K562 (cell line): ENCODE measurements around the gene TXK. TPM values are rescaled to one million over a fixed set of nuclear protein-coding genes. Genes with fewer than 3 reads are reported as not detected.

Experiments used
- ATF1 ChIP-seq, 2 experiments: fragments of 450-650 bp in 1 of 2; IDR thresholded peaks; 2 replicates each; pipeline ENCODE4 v1.6.1; 2016; ENCODE audit warnings: missing compliant biosample characterization in 1 of 2, missing genetic modification characterization in 1 of 2
- CAMTA2 ChIP-seq: fragments of 250-450 bp; sonication (Bioruptor Pico); conservative IDR thresholded peaks from 2 replicates; pipeline ENCODE4 v1.5.1; 2022
- CEBPG ChIP-seq, 3 experiments: fragments of 200-800 bp in 1 of 3; sonication (Bioruptor generic) in 1 of 3; sonication (generic) in 1 of 3; formaldehyde crosslinking in 1 of 3; IDR thresholded peaks in 2 of 3; conservative IDR thresholded peaks in 1 of 3; 2 replicates each; pipeline versions ENCODE4 v1.6.1 to v1.8.0; 2016 to 2022; ENCODE audit warnings: missing compliant biosample characterization in 2 of 3, missing genetic modification characterization in 2 of 3, mild to moderate bottlenecking in 1 of 3, missing genetic modification reagents in 1 of 3
- CHD1 ChIP-seq: fragments of 200-600 bp; sonication (generic); IDR thresholded peaks from one replicate; pipeline ENCODE4 v1.6.1; 2012; ENCODE audit warnings: mild to moderate bottlenecking, moderate library complexity, low read length, inconsistent platforms
- RAD51 ChIP-seq: fragments of 450-650 bp; IDR thresholded peaks from 2 replicates; pipeline ENCODE4 v1.7.1; 2016; ENCODE audit warnings: low read depth, mild to moderate bottlenecking, borderline replicate concordance
- RUNX1 ChIP-seq: sonication (generic); IDR thresholded peaks from 2 replicates; pipeline ENCODE4 v1.6.1; 2016; ENCODE audit warnings: antibody characterized with exemption, low read depth
- SOX6 ChIP-seq: fragments of 450-650 bp; IDR thresholded peaks from 2 replicates; pipeline ENCODE4 v1.6.1; 2014; ENCODE audit warnings: mild to moderate bottlenecking
- SP1 ChIP-seq: sonication (generic); formaldehyde crosslinking; IDR thresholded peaks from 2 replicates; pipeline ENCODE4 v1.8.1; 2022; ENCODE audit warnings: mild to moderate bottlenecking, missing genetic modification reagents
- ZFP36 ChIP-seq: fragments of 150-350 bp; IDR thresholded peaks from 2 replicates; pipeline ENCODE4 v1.6.1; 2018; ENCODE audit warnings: low read length, low read depth; ENCODE audit not compliant: partially characterized antibody
- ZNF146 ChIP-seq: IDR thresholded peaks from one replicate; pipeline ENCODE4 v1.6.1; 2018; ENCODE audit warnings: missing compliant biosample characterization; ENCODE audit not compliant: unreplicated experiment
- ZNF408 ChIP-seq: fragments of 250-450 bp; sonication (Bioruptor Pico); IDR thresholded peaks from 2 replicates; pipeline ENCODE4 v1.4.0; 2020; ENCODE audit warnings: low read depth, mild to moderate bottlenecking, moderate library complexity
- ZNF583 ChIP-seq: fragments of 250-450 bp; sonication (Bioruptor Pico); IDR thresholded peaks from 2 replicates; pipeline ENCODE4 v1.4.0; 2020
- ZNF707 ChIP-seq: fragments of 250-450 bp; sonication (Bioruptor Pico); conservative IDR thresholded peaks from 2 replicates; pipeline ENCODE4 v1.8.0; 2022; ENCODE audit warnings: inconsistent platforms, mild to moderate bottlenecking, moderate library complexity
- polyA plus RNA-seq, 8 experiments: library from polyadenylated mRNA; depleted of rRNA in 4 of 8; stranded (reverse) in 5 of 8; unstranded in 3 of 8; fragments of >200 nt; fragmentation: Nextera tagmentation in 2 of 8; fragmentation: Illumina TruSeq in 1 of 8; extraction: Ambion mirVana in 2 of 8; extraction: Trizol in 1 of 8; gene quantifications; 2 replicates each; pipeline versions ENCODE4 v1.2.1 to v1.2.3, GENCODE V29; 2011 to 2014; ENCODE audit warnings: inconsistent platforms in 1 of 8, missing spikeins in 1 of 8
- total RNA-seq, 7 experiments: library from RNA; depleted of rRNA in 6 of 7; stranded (reverse); fragments of >200 nt in 6 of 7; fragmentation: Illumina TruSeq in 2 of 7; extraction: Trizol in 2 of 7; gene quantifications; 2 replicates each; pipeline versions ENCODE4 v1.2.1 to v1.2.3, GENCODE V29; 2011 to 2021; ENCODE audit warnings: low replicate concordance in 1 of 7
- TF ChIP-seq, protein P1 (sequence below): fragments of 250-450 bp; sonication (Bioruptor Pico); IDR thresholded peaks from 2 replicates; pipeline ENCODE4 v1.8.0; 2021; ENCODE audit warnings: moderate library complexity, mild to moderate bottlenecking, inconsistent platforms
- TF ChIP-seq, protein P2 (sequence below): fragments of 250-450 bp; sonication (Bioruptor Pico); IDR thresholded peaks from 2 replicates; pipeline ENCODE4 v1.6.1; 2021; ENCODE audit warnings: mild to moderate bottlenecking
- TF ChIP-seq, protein P3 (sequence below): fragments of 250-450 bp; sonication (Bioruptor Pico); IDR thresholded peaks from 2 replicates; pipeline ENCODE4 v1.9.0; 2021; ENCODE audit warnings: mild to moderate bottlenecking, inconsistent platforms
- TF ChIP-seq, protein P4 (sequence below): sonication (generic); formaldehyde crosslinking; IDR thresholded peaks from 2 replicates; pipeline ENCODE4 v1.8.0; 2022; ENCODE audit warnings: missing genetic modification reagents, mild to moderate bottlenecking, borderline replicate concordance
- TF ChIP-seq, protein P5 (sequence below): IDR thresholded peaks from 2 replicates; pipeline ENCODE4 v1.6.1; 2016; ENCODE audit warnings: missing genetic modification characterization, missing compliant biosample characterization
- TF ChIP-seq, protein P6 (sequence below), 2 experiments: fragments of 200-800 bp in 1 of 2; sonication (Bioruptor generic) in 1 of 2; sonication (generic) in 1 of 2; formaldehyde crosslinking in 1 of 2; IDR thresholded peaks in 1 of 2; conservative IDR thresholded peaks in 1 of 2; 2 replicates each; pipeline versions ENCODE4 v1.5.0 to v1.6.1; 2016 to 2020; ENCODE audit warnings: missing compliant biosample characterization in 1 of 2, missing genetic modification characterization in 1 of 2, missing genetic modification reagents in 1 of 2
- TF ChIP-seq, protein P7 (sequence below): fragments of 450-650 bp; IDR thresholded peaks from 2 replicates; pipeline ENCODE4 v1.6.1; 2016; ENCODE audit warnings: low read depth, mild to moderate bottlenecking, moderate library complexity

TXK gene
- total and polyA plus RNA-seq, 9 of the 15 experiments (the other 6 are each of a cell fraction or from before 2014, with no cell fraction given) = 0.24 to 1.1 (median 0.45) TPM; not detected in 1

DNA sequence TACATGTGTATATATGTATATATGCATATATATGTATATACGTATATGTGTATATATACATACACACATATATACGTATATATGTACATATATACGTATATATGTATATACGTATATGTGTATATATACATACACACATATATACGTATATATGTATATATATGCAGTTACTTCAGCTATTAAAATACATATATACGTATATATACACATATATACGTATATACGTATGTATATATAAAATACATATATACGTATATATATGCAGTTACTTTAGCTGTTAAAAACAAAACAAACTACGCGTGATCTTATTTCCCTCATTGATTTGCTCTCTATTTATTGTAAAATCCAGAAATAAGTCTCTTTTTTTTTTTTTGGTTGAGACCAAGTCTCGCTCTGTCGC, 13.9 kb downstream of the TXK start (continued):
- TF ChIP-seq ZFP36 (no peak), RAD51 (no peak), SP1 (CRISPR knock-in tag) (no peak), ZNF146 (CRISPR knock-in tag) (no peak), CEBPG (CRISPR knock-in tag; IDR thresholded peaks at IDR 0.05) (no peak), CEBPG (tag; conservative IDR thresholded peaks at IDR 0.05 in 1 of 2, IDR thresholded peaks at IDR 0.05 in 1 of 2) (peak in 1 of 2 experiments; percentile 78; a peak in 1 of 4 replicates), ZNF408 (CRISPR knock-in tag) (peak; percentile 95), CAMTA2 (0 out of 2 replicates have a peak, but pooled peaks have one; percentile 77), ZNF583 (CRISPR knock-in tag) (no peak), RUNX1 (no peak), CHD1 (no peak), SOX6 (no peak), ATF1 (CRISPR knock-in tag; IDR thresholded peaks at IDR 0.05) (no peak), ATF1 (tag; IDR thresholded peaks at IDR 0.05) (no peak), ZNF707 (CRISPR knock-in tag) (peak; percentile 88)
- TF ChIP-seq, protein P1, sequence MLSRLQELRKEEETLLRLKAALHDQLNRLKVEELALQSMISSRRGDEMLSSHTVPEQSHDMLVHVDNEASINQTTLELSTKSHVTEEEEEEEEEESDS (CRISPR knock-in tag) = peak; percentile 52; the same call in 1 of the 2 replicates
- TF ChIP-seq, protein P2, sequence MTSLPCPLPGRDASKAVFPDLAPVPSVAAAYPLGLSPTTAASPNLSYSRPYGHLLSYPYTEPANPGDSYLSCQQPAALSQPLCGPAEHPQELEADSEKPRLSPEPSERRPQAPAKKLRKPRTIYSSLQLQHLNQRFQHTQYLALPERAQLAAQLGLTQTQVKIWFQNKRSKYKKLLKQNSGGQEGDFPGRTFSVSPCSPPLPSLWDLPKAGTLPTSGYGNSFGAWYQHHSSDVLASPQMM = no peak
- TF ChIP-seq, protein P3, sequence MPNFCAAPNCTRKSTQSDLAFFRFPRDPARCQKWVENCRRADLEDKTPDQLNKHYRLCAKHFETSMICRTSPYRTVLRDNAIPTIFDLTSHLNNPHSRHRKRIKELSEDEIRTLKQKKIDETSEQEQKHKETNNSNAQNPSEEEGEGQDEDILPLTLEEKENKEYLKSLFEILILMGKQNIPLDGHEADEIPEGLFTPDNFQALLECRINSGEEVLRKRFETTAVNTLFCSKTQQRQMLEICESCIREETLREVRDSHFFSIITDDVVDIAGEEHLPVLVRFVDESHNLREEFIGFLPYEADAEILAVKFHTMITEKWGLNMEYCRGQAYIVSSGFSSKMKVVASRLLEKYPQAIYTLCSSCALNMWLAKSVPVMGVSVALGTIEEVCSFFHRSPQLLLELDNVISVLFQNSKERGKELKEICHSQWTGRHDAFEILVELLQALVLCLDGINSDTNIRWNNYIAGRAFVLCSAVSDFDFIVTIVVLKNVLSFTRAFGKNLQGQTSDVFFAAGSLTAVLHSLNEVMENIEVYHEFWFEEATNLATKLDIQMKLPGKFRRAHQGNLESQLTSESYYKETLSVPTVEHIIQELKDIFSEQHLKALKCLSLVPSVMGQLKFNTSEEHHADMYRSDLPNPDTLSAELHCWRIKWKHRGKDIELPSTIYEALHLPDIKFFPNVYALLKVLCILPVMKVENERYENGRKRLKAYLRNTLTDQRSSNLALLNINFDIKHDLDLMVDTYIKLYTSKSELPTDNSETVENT = 0 out of 2 replicates have a peak, but pooled peaks have one; percentile 47
- TF ChIP-seq, protein P4, sequence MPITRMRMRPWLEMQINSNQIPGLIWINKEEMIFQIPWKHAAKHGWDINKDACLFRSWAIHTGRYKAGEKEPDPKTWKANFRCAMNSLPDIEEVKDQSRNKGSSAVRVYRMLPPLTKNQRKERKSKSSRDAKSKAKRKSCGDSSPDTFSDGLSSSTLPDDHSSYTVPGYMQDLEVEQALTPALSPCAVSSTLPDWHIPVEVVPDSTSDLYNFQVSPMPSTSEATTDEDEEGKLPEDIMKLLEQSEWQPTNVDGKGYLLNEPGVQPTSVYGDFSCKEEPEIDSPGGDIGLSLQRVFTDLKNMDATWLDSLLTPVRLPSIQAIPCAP = no peak
- TF ChIP-seq, protein P5, sequence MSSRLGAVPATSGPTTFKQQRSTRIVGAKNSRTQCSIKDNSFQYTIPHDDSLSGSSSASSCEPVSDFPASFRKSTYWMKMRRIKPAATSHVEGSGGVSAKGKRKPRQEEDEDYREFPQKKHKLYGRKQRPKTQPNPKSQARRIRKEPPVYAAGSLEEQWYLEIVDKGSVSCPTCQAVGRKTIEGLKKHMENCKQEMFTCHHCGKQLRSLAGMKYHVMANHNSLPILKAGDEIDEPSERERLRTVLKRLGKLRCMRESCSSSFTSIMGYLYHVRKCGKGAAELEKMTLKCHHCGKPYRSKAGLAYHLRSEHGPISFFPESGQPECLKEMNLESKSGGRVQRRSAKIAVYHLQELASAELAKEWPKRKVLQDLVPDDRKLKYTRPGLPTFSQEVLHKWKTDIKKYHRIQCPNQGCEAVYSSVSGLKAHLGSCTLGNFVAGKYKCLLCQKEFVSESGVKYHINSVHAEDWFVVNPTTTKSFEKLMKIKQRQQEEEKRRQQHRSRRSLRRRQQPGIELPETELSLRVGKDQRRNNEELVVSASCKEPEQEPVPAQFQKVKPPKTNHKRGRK = no peak
- TF ChIP-seq, protein P6, sequence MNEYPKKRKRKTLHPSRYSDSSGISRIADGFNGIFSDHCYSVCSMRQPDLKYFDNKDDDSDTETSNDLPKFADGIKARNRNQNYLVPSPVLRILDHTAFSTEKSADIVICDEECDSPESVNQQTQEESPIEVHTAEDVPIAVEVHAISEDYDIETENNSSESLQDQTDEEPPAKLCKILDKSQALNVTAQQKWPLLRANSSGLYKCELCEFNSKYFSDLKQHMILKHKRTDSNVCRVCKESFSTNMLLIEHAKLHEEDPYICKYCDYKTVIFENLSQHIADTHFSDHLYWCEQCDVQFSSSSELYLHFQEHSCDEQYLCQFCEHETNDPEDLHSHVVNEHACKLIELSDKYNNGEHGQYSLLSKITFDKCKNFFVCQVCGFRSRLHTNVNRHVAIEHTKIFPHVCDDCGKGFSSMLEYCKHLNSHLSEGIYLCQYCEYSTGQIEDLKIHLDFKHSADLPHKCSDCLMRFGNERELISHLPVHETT (CRISPR knock-in tag; conservative IDR thresholded peaks at IDR 0.05 in 1 of 2, IDR thresholded peaks at IDR 0.05 in 1 of 2) = no peak
- TF ChIP-seq, protein P7, sequence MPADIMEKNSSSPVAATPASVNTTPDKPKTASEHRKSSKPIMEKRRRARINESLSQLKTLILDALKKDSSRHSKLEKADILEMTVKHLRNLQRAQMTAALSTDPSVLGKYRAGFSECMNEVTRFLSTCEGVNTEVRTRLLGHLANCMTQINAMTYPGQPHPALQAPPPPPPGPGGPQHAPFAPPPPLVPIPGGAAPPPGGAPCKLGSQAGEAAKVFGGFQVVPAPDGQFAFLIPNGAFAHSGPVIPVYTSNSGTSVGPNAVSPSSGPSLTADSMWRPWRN = no peak
